Globus pallidus (tissue), 1 donor: ENCODE data around the gene MDM4.
"Not testable (repeated sequence)": the region's sequence is repeated elsewhere in the genome, so short reads cannot be mapped to it uniquely, and the experiment has no call there.

ENCODE experiments used
- DNase-seq: peaks from one replicate; pipeline ENCODE4 v3.0.0-alpha.2; 2015; ENCODE audit warnings: low spot score

The MDM4 gene

DNA sequence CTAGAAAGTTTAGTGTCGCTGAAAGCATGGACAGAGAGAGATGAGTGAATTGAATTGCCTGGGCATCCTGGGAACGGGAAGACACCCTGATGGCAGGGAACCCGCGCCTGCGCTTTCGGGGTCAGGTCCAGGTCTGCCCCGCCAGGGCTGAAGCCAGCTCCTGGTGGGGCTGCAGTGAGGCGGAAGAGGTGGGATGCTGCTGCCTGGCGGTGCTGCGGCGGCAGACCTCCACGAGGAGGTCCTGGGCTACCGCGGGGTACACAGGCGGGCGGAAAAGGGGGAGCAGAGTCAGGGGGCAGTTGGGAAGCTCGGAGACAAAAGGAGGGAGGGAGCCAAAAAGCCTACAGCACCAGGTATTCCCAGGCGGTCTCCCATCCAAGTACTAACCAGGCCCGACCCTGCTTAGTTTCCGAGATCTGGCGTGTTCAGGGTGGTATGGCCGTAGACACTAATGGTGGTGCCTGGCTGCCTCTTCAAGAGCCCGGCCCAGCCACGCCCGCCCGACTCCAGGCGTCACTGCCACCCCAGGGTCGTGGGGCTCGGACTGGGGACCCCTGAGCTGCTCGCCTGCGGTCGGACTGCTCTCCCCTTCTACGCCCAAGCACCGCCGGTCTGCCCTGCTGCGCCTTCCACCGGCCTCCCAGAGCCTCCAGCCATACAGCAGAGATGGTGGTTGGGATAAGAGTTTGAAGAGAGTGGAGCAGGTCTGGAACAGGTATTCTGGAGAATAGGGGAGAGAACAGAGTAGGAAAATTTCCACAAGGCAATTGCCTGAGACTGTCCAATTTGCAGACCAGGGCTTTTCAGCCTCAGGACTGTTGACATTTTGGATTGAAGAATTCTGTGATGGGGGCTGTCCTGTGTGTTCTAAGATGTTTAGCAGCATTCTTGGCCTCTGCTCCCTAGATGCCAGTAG, 46.1 kb downstream of the MDM4 start:
- DNase-seq, result no peak

DNA sequence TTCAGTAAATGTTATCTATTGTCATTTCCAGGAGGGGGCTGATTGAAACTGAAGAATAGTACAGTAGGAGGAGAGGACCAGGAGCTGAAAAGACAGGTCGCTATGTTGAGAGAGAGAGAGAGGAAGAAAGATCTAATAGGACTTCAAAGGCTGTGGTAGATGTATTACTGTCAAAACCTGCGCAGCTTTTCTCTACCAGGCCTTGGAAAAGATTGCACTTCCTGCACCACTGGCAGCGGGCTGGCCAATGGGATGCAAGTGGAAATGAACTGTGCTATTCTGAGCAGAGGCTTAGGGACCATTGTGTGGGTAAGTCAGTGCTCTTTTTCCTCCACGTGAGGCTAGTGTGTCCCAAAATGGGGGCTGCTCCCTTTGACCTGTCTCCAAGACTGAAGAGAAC, 47.1 kb downstream of the MDM4 start:
- DNase-seq, result no peak

DNA sequence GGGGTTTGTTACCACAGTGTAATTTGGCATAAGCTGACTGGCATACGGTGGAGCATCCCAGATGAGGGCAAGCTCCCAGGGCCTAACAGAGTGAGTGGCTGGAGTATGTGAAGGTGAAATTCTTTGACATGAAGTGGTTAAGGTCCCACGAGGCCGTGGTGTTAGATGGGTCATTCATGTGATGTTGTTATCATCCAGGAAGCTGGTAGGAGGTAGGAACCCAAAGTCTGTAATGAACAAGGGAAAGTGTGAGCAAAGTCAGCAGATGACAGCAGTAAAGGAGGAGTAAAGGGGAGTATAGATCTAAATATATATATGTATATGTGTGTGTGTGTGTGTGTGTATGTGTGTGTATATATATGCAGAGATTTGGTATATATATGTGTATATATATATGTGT, 47.6 kb downstream of the MDM4 start:
- no peak for DNase-seq

DNA sequence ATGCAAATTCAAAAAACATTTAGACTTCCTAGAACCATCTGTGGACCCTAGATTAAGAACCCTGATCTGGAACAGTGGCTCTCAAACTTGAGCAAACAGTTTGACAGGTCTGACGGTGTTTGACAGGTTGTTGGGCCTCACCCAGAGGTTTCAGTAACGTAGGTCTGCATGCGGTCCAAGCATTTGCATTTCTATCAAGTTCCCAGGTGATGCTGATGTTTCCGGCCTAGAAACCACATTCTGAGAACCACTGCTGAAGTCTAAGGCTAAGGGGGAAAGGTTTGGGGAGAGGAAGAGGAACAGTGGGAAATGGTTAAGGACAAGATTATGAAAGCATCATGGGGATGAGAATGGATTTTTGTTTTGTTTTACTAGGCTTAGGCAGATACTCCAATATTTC, 48.6 kb downstream of the MDM4 start:
- no peak for DNase-seq

DNA sequence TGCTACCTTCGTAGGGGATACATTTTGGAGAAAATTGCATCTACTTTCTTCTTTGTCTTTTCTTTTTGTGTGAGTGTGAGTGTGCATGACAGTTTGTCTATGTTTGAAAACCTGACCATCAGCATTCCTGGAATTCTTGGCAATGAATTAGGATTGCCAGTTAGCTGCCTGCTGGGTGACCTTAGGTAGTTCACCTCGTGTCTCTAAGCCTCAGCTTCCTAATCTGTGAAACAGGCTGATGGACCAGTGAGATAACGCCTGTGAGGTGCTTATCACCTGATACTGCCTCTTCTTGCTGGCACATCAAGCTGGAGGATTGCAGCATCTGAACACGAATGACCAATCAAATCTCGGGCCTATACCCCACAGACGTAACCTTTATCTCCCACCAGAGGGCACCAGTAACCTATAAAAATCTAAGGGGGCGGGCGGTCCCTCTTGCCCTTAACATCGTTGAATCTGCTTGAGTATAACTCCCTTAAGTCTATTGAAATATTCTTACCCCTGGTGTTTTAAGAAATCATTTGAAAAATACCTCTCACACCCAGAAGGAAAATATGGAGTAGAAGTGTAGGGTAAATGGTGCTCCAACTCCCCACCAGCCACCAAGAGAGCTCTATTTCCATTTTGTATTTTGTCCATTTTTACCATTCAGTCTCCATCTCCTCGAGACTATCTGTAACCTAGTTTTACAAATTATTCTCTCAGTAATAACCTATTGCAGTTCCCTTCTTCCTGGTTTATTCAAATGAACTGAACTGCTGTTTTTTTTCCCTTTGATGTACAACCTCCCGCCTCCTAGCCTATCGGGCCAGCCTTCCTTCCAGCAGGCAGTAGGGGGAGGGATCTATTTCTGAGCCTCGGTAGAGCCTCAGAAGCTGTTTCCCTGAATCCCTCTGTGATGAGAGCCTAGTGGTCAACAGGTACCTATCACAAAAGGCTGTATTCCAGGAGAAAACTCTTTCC, 49.7 kb downstream of the MDM4 start:
- DNase-seq, result peak; percentile 68

DNA sequence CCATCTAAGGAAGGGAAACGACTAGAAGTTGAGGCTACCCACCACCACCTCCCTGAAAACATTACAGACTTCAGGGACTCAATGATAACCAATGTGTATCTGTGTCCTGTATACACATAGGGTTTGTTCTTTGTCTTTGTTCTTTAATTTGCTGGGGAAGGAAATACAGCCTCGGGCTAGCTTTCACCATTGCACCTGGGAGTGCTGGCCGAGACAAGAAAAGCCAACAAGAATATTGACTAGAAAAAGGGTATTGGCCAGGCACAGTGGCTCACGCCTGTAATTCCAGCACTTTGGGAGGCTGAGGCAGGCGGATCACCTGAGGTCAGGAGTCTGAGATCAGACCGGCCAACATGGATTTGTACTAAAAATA, 50.4 kb downstream of the MDM4 start:
- no peak for DNase-seq

DNA sequence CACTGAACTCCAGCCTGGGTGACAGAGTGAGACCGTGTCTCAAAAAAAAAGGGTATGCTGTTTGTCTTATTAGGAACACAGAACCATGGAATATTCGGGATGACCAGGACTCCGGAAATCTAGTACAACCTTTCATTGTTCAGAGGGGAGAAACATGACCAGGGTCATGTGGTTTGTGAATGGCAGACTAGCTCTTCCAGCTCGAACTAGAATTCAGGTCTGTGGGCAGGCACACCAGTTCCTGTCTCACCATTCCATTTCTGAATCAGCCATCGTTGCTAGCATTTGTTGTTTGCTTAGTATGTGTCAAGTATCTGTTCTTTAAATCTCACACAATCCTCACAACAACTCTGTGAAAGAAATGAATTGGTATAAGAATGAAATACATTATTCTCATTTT, 50.9 kb downstream of the MDM4 start:
- no peak for DNase-seq

DNA sequence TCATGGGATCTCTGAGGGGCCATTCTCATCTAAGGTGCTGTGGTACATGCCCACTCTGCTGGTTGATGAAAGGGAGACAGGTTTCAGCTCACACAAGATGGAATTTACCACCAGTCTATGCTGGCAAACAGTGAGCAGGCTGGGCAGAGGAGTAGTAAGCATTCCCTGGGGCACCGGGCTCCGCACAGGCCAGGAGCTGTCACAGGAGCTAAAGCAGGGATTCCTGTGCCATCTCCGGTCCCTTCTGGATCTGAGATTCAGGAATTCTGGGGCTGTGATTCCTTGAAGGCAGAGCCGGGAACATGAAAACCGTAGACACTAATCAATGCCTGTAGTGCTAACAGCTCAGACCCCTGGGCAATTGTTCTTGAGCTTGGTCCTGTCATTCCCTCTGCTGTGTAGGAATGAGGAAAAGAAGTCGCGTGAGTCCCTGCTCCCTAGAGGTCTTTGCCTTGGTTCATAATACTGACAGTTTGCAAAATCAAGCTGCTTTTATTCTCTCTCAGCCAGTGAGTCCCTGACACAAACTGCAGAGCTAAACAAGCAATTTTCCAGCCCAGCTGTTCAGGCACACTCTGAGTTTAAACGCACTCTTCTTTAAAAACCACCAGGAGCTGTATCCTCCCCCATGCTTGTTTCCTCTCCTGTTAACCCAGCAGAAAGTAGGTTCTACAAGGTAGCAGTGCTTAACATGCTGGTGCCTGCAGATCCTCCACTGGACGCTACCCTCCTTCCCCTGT, 52.5 kb downstream of the MDM4 start:
- DNase-seq, result no peak

DNA sequence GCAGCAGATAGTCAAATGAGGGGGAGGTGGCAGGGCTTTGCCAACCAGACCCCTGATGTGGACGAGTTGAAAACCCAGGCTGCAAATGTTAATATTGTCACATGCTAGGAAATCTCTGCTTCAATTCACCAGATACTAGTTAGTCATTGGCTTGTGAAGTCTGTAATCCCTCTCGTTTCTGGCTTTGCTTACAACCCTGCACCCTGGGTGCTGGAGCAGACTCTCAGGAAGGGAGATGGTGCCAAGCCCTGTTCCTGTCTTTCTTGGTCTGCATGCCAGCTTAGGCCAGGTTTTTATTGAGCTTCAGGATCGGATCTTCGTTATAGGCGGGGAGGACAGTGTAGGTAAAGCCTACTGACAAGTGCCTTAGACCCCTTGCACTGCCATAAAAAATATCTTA, 53.3 kb downstream of the MDM4 start:
- DNase-seq, result no peak

DNA sequence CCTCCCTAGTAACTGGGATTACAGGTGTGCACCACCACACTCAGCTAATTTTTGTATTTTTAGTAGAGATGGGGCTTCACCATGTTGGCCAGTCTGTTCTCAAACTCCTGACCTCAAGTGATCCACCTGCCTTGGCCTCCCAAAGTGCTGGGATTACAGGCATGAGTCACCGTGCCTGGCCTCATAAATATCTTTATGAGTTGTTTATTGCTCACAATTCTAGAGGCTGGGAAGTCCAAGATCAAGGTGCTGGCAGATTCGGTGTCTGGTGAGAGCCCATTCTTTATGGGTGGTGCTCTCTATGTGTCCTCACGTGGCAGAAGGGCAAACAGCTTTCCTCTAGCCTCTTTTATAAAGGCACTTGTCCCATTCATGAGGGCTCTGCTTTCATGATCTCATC, 53.8 kb downstream of the MDM4 start:
- not testable (repeated sequence) for DNase-seq

DNA sequence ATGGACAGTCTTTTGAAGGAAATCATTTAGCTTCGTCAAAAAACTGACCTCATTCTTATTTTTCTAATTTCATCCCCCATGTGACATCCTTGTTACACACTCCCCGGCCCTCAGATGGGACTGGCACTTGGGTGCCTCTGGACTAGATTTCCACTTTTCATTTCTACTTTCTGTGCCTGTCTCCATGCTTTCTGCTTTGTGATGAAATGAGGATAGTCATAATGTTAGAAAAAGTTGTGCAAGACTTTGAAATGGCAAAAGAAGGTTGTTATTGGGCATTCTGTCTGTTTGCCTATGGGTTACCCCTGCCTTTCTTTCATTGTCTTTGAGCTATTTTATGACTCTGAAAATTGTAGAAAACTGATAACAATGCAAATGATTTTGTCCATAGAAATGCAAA, 54.9 kb downstream of the MDM4 start:
- no peak for DNase-seq

DNA sequence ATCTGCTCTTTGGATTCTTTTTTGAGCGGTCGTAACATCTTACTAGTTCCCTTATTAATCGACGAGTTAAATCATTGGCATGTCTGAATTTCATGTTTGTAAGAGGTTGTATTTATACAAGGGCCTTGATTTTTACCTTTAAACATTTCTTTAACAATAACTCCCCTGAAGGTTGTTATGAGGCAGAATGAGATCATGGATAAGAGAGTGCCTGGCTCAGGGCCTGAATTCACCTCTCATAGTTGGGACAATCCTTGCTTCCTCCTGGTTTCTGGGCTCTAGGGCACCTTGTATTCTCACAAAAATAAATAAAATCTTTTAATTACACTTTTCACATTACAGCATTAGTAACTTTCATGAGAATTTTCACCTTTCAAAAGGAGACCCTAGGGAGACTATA, 55.4 kb downstream of the MDM4 start:
- DNase-seq, result no peak

DNA sequence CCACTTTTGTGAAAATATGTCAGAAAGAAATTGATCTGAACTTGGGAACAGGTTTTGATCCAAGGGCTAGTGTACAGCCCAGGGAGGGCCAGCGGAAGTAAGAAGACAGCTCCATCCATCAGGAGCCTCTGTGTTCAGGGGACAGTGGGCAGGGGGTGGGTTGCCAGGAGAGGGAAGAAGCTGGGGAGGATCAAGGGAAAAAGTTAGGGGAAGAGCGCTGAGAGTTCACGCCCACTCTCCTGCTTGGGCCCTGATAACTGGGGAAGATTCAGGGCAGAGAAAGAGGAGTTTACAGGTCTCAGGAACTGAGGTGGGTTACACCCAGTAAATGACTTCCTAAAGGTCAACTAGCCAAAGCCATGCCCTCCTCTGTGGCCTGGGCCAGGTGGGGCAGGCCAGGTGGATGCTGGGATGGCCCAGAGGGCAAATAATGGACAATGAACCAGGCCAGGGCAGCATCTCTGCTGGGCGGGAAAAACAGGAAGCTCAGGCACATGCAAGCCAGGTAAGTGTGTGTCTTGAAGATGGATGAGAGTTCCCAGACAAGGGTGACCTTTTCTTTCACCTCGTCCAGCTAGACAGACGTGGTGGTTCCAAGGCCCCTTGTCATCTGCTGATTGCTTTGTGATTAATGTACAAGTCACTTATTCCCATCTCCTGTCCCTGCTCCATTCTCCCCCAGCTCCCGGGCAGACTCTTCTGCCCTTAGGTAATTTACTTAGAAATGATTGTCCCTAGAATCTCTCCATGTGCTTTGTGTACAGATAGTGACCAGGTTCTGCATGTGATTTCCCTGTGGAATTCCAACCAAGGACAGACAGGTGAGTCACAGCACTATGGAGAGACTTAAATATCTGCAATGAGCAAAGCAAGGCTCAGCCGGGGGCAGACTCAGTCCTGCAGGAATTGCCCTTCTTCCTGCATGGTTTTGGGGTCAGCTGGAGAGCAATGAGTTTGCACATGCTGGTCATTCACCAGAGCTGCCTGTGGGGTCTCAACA, 57.0 kb downstream of the MDM4 start:
- no peak for DNase-seq

DNA sequence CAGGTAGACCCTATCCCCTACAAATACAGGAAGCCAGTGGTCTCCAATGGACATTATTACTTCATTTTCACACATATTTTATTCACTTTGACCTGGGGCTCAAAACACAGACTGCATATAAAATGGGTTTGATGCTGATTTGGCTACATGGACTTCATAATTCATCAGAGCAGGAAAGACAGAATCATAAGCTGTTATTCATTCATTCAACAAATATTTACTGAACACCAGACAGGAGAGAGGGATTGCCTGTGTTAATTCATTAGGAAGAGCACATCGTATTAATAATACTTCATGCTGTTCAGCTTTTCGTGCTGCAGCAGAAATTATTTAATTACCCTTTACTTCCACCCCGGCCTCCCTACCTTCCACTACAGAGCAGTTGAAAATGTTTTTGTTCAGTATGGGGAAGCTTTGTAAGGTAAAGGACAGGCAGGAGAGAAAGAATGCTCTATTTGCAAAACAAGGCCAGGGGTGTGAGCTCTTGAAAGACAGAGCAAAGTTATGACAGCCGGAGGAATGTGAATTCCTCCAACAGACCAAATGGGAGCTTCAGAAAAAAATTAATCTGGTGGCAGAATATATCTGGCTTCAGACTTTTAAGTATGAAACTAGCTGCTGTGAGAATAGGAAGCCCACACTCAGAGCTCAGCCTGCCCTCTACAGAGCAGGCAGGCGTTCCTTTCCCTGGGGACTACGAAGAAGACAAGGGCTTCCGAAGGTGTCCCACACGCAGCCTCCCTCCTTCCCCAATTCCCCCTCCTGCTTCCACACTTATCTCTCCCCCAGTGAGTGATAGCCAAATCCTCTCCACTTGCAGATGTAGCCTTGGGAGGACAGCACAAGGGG, 58.0 kb downstream of the MDM4 start:
- DNase-seq, result no peak

DNA sequence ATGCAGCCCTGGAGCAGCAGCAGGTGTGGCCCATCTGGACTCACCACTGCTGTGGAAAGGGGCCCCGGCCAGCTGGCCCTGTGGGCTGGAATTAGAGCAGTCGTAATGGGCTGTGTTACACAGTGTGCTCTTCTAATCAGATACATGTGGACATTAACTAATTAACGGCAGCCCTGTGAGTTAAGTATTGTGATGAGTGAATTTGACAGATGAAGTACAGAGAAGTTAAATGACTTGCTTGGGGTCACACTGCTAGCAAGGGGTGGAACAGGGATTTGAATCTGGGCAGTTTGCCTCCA, 58.6 kb downstream of the MDM4 start:
- DNase-seq, result no peak

DNA sequence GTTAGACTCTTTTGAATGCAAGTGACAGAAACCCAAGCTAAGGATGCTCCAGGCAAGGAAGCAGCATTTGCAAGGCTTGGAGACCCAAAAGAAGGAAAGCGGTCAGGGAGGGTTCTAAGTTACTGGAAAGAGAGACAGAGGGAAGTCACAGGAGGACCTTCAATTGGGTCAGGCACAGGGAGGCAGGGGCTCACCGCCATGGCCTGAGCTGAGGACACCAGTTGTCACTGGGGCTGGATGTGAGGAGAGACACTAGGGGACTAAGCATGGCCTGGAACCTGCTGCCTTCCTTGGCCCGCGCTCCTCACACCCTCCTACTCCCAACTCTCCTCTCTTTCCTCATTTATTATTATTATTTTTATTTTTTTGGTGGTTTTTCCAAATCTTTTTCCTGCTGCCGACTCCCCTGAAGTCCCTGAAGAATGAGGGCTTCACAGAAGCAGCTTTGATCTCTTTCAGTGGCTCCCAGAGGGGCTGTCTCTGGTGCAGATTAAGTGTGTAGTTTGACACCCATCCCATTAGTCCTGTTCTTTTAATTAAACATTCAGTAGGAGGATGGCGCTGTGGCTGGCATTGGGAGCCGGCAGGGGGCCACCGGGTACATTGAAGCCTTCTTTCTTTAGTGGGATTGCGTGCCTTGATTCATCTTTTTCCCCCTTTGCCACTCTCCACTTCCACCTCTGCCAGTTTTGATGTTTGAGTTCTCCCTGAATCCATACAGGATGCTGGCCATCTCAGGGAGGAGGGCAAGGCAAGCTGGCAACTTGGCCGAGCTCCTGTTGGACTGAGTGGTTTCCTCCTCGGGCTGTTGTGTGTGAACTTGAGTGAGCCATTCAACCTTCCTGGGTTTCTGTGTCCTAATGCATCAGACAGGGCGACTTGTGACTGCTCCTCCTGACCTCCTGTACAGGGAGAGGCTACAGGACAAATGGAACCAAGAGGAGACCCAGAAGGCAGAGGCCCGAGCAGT, 59.3 kb downstream of the MDM4 start:
- DNase-seq, result no peak

DNA sequence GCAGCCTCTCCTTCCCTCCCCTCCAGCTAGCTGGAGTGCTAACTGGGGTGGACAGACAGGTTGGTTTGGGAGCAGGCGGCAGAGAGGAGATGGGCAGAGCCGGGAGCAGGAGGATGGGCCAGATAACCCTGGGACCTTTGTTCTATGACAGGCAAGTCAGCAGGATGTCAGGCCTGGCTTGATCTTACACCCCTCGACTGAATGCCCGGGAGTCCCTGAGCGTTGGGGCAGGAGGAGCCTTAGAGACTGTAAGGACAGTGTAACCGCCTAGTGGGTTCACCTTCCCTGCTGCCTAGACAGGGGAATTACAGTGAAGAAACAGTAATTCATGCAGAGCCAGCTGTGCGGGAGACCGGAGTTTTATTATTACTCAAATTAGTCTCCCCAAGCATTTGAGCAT, 60.2 kb downstream of the MDM4 start:
- DNase-seq, result no peak

DNA sequence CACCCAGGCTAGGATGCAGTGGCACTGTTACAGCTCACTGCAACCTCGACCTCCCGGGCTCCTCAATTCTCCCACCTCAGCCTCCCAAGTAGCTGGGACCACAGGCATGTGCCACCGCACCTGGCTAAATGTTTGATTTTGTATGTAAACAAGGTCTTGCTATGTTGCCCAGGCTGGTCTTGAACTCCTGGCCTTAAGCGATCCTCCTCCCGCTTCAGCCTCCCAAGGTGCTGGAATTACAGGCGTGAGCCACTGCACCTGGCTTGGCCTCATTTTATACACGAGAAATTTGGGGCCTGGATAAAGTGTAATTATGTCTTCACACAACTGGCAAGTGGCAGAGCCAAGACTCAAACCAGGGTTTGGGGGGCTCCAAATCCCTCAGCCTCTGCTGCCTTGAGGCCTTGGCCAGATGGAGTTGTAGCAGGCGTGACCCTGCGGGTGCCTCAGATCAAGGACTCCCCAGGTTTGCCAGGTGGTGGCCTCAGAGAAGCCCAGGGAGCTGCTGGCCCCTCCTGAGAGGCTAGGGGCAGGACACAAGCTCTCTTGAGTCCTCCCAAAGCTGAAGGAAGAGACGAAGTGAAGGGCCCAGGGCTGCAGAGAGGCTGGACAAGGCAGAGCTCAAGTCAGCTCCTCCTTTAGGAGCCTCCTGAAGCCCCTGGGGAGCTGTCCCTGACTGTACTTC, 61.7 kb downstream of the MDM4 start:
- no peak for DNase-seq
